Activated CD8-positive, alpha-beta memory T cell treated with anti-CD3 and anti-CD28 coated beads for 48 hours (primary cell): ENCODE data around the gene RFX3.

ENCODE experiments used
- DNase-seq, 3 experiments: peaks; one replicate each; pipeline ENCODE4 v3.0.0-alpha.2; 2020; ENCODE audit warnings: low read depth in 2 of 3, low spot score in 2 of 3

RFX3 gene

GRCh38 chr9:3478549-3478953 lies 47.2 kb downstream of the RFX3 start:
- no peak for DNase-seq

DNA sequence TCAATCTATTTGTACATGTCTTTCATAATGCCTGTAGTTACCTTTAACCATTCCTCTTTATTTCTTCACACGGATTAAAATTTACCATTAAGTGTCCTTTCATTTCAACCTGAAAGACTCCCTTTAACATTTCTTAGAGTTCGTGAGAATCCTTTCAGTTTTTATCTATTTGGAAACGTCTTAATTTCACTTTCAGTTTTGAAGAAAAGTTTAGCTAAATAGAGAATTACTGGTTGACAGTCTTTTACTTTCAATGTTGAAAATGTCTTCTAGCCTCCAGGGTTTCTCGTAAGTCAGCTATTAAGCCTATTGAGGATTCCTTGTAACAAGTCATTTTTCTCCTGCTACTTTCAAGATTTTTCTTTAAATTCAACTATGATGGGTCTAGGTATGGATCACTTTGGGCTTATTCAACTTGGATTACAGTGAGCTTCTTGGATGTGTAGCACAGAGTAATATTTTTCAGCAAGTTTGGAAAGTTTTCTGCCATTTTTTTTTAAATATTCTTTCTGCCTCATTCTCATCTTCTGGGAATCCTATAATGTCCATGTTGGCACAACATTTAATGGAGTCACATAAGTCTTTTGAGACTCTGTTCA lies 48.5 kb downstream of the RFX3 start:
- DNase-seq: no peak

DNA sequence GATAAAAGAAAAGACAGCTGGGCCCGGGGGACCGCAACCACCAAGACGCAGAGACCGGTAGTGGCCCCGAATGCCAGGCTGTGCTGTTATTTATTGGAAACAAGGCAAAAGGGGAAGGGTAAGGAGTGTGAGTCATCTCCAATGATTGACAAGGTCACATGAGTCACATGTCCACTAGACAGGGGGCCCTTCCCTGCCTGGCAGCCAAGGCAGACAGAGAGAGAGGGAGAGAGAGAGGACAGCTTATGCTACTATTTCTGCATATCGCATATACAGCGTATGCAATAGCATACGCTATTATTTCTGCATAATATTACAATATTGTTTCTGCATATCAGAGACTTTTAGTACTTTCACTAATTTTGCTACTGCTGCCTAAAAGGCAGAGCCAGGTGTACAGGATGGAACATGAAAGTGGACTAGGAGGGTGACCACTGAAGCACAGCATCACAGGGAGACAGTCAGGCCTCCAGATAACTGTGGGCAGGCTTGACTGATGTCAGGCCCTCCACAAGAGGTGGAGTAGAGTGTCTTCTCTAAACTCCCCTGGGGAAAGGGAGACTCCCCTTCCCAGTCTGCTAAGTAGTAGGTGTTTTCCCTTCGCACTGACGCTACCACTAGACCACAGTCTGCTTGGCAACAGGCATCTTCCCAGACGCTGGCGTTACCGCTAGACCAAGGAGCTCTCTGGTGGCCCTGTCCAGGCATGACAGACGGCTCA lies 50.3 kb downstream of the RFX3 start:
- DNase-seq: no peak

DNA sequence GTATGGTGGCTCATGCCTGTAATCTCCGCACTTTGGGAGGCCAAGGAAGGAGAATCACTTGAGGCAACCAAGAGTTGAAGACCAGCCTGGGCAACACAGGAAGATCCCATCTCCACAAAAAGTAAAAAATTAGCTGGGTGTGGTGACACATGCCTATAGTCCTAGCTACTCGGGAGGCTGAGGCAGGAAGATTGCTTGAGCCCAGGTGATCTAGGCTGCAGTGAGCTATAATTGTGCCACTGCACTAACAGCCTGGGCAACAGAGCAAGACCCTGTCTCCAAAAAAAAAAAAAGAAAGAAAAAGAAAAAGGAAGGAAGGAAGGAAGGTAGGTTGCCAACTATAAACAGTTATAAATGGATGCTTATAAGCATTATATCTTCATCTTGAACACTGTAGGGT lies 51.0 kb downstream of the RFX3 start:
- no peak for DNase-seq

DNA sequence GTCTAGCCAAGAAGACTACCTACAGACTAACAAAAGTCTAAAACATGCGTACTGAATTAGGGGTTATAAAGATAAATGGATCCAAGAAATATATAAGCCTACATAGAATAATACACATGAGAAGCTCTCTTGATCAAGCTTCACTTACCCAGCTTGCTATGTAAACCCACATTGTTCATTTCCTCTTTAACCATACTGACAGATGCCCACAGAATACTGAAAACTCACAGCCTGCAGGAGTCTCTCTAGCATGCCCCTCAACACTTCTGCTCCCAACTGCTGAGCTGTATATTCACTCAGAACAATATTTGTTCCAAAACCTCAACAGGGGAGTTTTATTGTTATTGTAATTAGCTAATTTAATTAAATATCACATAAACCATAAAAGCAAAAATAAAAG lies 52.4 kb downstream of the RFX3 start:
- no peak for DNase-seq

GRCh38 chr9:3471883-3472282 lies 53.9 kb downstream of the RFX3 start:
- DNase-seq: no peak

DNA sequence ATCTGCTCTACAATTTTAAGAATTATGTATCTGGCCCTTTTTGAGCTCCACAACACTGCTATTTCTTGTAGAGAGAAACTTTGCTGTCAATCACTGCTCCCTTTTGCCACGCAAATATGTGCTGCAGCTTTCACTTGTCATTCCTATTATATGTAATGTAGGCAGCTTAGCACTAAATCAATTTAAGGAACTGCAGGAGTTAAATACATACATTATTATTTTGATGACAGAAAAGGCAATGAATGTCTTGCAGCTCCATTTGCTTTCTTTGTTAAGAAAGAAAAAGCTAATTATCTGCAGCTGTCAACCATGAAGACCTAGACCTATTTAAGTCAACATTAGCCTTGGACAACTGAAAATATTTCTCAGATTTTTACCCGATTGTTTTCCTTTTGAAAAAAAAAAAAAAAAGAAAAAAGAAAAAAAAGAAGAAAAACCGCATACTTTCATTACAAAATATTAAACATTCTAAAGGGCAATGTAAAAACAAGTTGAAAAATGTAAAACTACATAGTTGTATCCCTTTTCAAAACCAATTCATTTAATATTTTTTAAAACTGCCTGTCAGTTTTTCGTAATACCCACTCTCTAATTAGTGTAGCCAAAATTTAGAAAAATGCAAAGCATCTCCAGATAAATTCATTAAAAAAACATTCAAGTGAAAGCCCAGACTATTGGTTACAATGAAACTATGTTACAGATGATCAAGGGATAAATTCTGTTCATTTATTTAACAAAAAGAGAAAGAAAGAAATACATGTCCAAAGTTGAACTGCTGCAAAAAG lies 57.2 kb downstream of the RFX3 start:
- no peak for DNase-seq

DNA sequence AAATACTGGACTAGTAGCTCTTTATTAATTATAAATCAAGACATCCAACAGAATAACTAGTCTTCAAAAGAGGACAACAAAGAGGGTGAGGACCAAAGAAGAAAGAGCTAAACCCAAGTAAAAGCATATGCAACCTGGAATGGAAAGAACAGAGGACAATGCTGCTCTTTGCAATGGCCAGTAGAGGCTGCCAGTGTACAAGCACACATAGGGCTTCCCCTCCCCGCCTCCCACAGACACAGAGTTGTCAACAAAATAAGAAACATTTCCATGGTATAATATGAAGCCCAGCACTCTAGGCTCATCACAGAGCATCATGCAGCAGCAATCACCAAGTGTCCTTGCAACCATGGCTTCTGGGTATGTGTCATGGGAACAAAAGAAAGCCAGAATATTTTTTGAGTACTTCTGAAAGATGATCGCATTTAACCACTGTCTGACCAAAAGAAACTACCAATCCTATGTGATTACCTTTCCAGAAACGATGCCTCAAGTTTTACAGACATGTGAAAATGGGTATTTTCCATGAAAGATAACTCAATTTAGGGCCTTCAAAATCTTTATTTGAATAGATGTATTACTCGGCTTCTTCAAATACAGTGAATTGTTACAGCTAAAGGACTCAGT lies 58.1 kb downstream of the RFX3 start:
- no peak for DNase-seq

- DNase-seq: no peak
Observed at GRCh38 chr9:3464033-3464638, 61.7 kb downstream of the RFX3 start.

- DNase-seq: no peak
Observed at GRCh38 chr9:3458806-3459475, 66.9 kb downstream of the RFX3 start.

- DNase-seq: no peak
Observed at GRCh38 chr9:3457175-3457574, 68.6 kb downstream of the RFX3 start.

GRCh38 chr9:3455717-3456116 lies 70.1 kb downstream of the RFX3 start:
- DNase-seq: no peak

DNA sequence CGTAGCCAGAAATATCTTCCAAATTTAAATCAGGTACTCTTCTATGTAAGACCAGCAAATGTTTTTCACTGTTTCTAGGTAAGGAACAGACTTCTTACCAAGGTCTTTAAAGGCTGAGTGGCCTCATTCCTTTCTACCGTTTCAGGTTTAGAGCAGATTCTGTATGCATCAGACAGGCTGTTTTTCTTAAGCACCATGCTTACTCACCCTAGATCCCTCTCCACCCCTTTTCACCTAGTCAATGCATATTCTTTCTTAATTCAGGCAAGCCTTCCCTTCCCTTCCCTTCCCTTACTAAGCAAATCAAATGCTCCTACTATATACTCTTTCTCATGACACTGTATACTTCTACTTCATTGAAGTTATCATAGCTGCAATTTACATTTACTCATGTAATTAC lies 70.7 kb downstream of the RFX3 start:
- DNase-seq: no peak

DNA sequence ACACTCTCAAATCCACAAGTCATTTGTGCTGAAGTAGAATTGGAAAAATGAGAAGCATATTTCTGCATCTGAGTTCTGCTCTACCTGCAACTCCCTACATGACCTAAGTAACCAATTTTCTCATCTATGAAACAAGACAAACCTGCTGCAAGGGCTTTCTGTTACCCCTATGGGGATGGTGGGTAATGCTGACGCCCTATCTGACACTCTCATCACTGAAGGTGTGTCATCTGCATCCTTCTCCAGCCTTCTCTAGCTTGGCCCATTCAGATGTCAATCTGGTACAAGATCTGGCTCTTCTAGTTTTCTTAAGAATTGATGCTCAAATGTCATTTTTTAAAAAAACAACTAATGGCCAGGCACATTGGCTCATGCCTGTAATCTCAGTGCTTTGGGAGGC lies 73.8 kb downstream of the RFX3 start:
- DNase-seq: no peak

- no peak for DNase-seq
Observed at GRCh38 chr9:3447788-3448187, 78.0 kb downstream of the RFX3 start.

DNA sequence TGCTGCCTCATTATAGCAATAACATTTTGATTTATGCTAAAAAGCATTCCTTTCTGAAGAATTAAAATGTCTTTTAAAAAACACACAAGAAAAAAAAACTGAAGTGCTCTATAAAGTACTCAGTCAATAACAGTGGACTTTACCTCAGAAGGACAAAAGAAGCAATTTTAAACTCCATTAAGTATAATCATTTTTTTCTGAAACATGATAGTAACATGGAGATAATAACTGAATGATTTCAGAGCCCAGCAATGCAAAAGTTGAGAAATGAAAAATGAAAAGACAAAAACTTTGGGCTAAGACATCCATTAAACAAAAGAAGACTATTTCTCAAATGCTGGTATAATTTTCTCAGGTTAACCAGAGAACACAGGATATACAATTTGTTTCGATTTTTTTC lies 78.7 kb downstream of the RFX3 start:
- no peak for DNase-seq

DNA sequence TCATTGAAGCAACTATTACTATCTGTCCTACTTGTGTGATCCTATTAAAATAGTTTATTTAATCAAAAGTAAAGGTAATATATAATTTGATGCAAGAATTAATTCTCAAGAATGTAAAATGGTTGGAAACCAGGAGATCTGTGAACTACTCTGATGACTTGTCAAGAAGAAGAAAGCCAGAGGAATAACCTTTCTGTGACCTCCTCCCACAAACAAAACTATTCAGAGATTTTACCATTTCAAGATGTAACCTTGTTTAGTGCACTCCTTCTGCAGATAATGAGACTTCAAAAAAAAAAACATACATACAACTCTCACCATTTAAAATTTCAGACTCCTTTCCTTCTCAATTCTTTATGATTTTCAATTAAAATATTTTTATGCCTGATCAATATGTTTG lies 79.5 kb downstream of the RFX3 start:
- no peak for DNase-seq

DNA sequence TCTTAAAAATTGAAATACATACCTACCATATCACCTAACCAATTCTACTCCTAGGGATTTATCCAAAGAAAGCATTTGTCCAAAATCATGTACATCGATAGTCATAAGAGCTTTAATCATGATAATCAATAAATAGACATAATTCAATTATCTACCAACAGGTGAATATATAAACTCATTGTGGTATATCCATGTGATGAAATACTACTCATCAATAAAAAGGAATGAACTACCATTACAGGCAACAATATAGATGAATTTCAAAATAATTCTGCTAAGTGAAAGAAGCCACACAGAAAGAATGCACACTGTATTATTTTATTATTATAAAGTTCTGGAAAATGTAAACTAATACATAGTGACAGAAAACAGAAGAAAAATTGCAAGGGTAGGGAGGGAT lies 81.8 kb downstream of the RFX3 start:
- no peak for DNase-seq

DNA sequence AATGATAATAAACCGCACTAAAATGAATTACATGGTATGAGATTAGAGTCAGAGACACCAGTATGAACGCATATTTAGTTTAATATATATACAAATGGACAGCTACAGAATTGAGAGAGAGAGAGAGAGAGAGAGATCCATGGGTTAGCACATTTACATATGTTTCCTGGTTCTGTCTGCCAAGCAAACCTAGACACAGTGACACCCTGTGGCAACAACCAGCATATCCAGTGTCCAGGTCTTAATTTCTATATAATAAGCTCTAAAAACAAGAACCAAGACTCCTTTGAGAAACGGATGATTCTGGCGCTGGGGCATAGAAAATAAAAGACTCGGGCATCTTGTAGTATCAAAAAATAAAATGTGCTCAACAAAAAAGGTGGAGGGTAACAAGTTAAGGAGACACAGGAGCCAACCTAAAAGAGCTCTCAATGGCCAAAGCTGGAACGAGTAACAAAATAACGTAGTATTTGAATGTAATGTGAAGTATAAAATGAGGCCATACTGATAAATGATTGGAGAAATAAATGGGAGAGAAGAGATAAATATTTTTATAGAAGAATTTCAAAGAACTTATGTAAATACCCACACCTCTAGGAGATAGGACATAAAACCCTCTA lies 84.5 kb downstream of the RFX3 start:
- peak in 1 of 3 experiments; percentile 10 for DNase-seq

GRCh38 chr9:3436629-3437420 lies 89.0 kb downstream of the RFX3 start:
- no peak for DNase-seq
